ENCODE measurements around the gene KRTAP1-1. TPM values are rescaled to one million over a fixed set of nuclear protein-coding genes. Genes with fewer than 3 reads are reported as not detected.
"Not testable (repeated sequence)": the region's sequence is repeated elsewhere in the genome, so short reads cannot be mapped to it uniquely, and the experiment has no call there.

KRTAP1-1 gene, protein sequence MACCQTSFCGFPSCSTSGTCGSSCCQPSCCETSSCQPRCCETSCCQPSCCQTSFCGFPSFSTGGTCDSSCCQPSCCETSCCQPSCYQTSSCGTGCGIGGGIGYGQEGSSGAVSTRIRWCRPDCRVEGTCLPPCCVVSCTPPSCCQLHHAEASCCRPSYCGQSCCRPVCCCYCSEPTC
- total RNA-seq (ENCODE audit: unreplicated experiment): not detected
- long read RNA-seq: 0 reads

DNA sequence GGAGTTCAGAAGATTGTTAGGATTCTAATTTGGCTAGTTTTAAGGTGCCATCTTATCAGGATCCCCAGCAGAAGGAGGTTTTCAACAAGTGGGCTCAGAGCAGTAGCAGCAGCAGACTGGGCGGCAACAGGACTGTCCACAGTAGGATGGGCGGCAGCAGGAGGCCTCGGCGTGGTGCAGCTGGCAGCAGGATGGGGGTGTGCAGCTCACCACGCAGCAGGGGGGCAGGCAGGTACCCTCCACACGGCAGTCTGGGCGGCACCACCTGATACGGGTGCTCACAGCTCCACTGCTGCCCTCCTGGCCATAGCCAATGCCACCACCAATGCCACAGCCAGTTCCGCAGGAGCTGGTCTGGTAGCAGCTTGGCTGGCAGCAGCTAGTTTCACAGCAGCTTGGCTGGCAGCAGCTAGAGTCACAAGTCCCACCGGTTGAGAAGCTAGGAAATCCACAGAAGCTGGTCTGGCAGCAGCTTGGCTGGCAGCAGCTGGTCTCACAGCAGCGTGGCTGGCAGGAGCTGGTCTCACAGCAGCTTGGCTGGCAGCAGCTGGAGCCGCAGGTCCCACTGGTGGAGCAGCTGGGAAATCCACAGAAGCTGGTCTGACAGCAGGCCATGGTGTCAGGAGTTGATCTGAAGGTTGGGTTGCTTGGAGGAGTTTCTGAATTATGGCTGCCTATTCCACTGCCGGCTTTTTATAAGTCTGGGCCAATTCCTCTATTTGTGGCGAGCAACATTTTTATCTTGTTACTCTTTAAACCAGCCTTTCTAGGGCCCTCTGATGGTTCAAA, at the start of gene KRTAP1-1:
KRTAP1-1 (minus strand) TSS at position 668 of the 789 bp plus-strand sequence; CDS start at position 615, 53 bp downstream.
- H3K4me3 Mint-ChIP-seq (ENCODE audit: unreplicated experiment); H3K9me3 Mint-ChIP-seq (ENCODE audit: unreplicated experiment): not testable (repeated sequence)

DNA sequence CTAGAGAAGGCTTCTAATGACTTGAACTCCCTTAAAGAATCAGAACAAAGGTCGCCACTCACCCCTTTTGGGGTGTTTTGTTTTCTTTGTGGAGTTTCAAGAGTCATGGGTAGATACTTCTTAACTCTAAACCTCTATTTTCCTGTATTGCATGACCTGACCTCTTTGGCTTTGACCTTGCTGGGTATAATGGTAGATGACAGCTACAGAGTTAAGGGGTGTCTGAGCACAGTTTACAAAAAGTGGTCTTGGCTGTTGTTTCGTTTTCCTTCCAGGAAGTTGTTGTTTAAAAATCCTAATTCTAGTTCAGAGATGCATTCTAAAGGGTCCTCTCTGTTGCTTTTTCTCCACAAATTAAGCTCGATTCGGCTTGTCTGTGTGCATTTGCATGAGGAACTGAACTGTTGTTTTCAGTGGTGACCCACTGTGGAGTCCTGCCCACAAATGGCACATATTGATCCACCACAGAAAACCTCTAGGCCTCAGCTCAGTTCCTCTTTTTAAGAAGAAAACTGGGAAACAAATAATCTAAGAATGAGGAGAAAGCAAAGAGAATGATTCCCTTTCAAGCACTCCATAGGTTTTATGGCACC, 47.6 kb upstream of the KRTAP1-1 start:
- not testable (repeated sequence) for H3K4me1 Mint-ChIP-seq (ENCODE audit: low read depth, unreplicated experiment); H3K9me3 Mint-ChIP-seq (ENCODE audit: unreplicated experiment); DNase-seq; H3K4me3 Mint-ChIP-seq (ENCODE audit: unreplicated experiment); H3K27ac Mint-ChIP-seq (ENCODE audit: unreplicated experiment); H3K27me3 Mint-ChIP-seq (ENCODE audit: unreplicated experiment)
- H3K36me3 Mint-ChIP-seq (ENCODE audit: unreplicated experiment): peaks cover 11% of the 10 kb centered on the region

More for the DNA sequence above, at the start of gene KRTAP1-1:
- not testable (repeated sequence) for H3K27ac Mint-ChIP-seq (ENCODE audit: unreplicated experiment); H3K4me1 Mint-ChIP-seq (ENCODE audit: low read depth, unreplicated experiment); H3K27me3 Mint-ChIP-seq (ENCODE audit: unreplicated experiment); H3K36me3 Mint-ChIP-seq (ENCODE audit: unreplicated experiment)
- DNase-seq: peak; percentile 44

DNA sequence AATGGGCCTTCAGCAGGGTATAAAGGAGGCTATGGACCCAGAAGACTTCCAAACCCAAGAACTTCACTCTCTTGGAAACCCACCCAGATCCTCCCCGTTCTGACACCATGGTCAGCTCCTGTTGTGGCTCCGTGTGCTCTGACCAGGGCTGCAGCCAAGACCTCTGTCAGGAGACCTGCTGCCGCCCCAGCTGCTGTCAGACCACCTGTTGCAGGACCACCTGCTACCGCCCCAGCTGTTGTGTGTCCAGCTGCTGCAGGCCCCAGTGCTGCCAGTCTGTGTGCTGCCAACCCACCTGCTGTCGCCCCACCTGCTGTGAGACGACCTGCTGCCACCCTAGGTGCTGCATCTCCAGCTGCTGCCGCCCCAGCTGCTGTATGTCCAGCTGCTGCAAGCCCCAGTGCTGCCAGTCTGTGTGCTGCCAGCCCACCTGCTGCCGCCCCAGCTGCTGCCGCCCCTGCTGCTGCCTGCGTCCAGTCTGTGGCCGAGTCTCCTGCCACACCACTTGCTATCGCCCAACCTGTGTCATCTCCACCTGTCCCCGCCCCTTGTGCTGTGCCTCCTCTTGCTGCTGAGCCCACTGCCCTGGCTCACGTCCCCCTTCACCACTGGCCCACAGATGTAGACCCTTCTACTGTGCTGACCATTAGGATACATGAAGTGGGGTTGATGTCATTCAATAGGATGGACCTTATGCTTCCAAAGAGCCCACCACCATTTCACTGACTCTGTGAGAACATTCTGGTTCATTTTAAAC, 43.0 kb upstream of the KRTAP1-1 start, which contains the start of gene KRTAP4-7:
KRTAP4-7 (plus strand) TSS at position 51 of the 757 bp plus-strand sequence; CDS start at position 108, 57 bp downstream.
- not testable (repeated sequence) for H3K36me3 Mint-ChIP-seq (ENCODE audit: unreplicated experiment); H3K27me3 Mint-ChIP-seq (ENCODE audit: unreplicated experiment); DNase-seq; H3K4me3 Mint-ChIP-seq (ENCODE audit: unreplicated experiment); H3K9me3 Mint-ChIP-seq (ENCODE audit: unreplicated experiment); H3K27ac Mint-ChIP-seq (ENCODE audit: unreplicated experiment); H3K4me1 Mint-ChIP-seq (ENCODE audit: low read depth, unreplicated experiment)

DNA sequence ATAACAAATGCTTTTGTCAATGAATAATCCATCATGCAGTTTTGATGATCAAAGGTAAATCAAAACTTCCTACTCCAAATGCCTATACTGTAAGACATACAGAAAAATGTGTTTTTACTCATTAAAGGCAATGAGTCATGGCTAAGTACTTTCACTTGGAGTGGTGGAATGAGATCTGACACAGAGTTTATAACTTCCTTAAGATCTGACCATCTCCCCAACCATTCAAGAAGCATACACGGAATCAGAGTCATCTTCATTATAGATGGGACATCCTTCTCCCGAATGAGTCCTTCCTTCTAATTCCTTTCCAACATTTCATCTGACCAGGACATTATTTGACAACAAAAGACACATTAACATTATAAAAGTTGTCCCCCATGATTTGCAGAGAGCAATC, 42.2 kb upstream of the KRTAP1-1 start:
- H3K27ac Mint-ChIP-seq (ENCODE audit: unreplicated experiment); H3K9me3 Mint-ChIP-seq (ENCODE audit: unreplicated experiment); H3K4me3 Mint-ChIP-seq (ENCODE audit: unreplicated experiment); H3K4me1 Mint-ChIP-seq (ENCODE audit: low read depth, unreplicated experiment); DNase-seq; H3K27me3 Mint-ChIP-seq (ENCODE audit: unreplicated experiment); H3K36me3 Mint-ChIP-seq (ENCODE audit: unreplicated experiment): not testable (repeated sequence)

DNA sequence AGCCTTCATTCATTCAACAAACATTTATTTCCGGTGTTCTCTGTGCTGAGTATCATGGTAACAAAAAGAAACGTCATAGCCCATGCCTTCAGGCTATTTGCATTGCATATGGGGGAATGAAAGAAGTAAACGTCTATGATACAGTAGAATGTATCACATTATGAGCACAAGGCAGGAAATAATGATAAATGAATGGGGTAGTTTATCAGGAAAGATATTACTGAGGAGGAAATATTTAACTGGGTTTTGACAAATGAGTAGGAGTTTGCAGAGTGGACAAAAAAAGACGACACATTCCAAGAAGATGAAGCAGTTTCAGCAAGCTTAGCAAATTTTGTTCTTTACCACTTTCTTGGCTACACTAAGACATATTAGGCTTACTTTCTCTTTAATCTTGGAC, 41.4 kb upstream of the KRTAP1-1 start:
- TF ChIP-seq, protein P1, sequence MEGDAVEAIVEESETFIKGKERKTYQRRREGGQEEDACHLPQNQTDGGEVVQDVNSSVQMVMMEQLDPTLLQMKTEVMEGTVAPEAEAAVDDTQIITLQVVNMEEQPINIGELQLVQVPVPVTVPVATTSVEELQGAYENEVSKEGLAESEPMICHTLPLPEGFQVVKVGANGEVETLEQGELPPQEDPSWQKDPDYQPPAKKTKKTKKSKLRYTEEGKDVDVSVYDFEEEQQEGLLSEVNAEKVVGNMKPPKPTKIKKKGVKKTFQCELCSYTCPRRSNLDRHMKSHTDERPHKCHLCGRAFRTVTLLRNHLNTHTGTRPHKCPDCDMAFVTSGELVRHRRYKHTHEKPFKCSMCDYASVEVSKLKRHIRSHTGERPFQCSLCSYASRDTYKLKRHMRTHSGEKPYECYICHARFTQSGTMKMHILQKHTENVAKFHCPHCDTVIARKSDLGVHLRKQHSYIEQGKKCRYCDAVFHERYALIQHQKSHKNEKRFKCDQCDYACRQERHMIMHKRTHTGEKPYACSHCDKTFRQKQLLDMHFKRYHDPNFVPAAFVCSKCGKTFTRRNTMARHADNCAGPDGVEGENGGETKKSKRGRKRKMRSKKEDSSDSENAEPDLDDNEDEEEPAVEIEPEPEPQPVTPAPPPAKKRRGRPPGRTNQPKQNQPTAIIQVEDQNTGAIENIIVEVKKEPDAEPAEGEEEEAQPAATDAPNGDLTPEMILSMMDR (IDR thresholded peaks at IDR 0.05; ENCODE audit: partially characterized antibody, unreplicated experiment): no peak
- Mint-ChIP-seq H3K4me1 (ENCODE audit: low read depth, unreplicated experiment) (no peaks in the 10 kb centered on the region), H3K27ac (ENCODE audit: unreplicated experiment) (no peak overlapping the region), H3K27me3 (ENCODE audit: unreplicated experiment) (no peaks in the 10 kb centered on the region), H3K9me3 (ENCODE audit: unreplicated experiment) (peaks cover 7% of the 10 kb centered on the region), H3K36me3 (ENCODE audit: unreplicated experiment) (peaks cover 6% of the 10 kb centered on the region), H3K4me3 (ENCODE audit: unreplicated experiment) (no peak overlapping the region)
- no peak for DNase-seq

DNA sequence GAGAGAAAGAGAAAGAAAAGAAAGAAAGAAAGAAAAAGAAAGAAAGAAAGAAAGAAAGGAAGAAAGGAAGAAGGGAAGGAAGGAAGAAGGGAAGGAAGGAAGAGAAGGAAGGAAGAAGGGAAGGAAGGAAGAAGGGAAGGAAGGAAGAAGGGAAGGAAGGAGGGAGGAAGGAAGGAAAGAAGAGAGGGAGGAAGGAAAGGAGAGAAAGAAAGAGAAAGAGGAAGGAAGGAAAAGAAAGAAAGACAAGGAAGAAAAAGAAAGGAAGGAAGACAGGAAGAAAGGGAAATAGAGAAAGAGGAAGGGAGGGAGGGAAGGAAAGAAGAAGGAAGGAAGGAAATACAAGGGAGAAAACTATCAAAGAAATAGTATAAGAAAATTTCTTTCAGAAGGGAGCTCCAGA, 35.5 kb upstream of the KRTAP1-1 start:
- DNase-seq: no peak
- H3K36me3 Mint-ChIP-seq (ENCODE audit: unreplicated experiment): peaks cover 7% of the 10 kb centered on the region
- TF ChIP-seq, protein P1 (IDR thresholded peaks at IDR 0.05; ENCODE audit: partially characterized antibody, unreplicated experiment): no peak

More for the DNA sequence above, 35.5 kb upstream of the KRTAP1-1 start:
- Mint-ChIP-seq H3K9me3 (ENCODE audit: unreplicated experiment) (peaks cover 7% of the 10 kb centered on the region), H3K4me1 (ENCODE audit: low read depth, unreplicated experiment) (no peaks in the 10 kb centered on the region), H3K4me3 (ENCODE audit: unreplicated experiment) (no peak overlapping the region), H3K27me3 (ENCODE audit: unreplicated experiment) (peaks cover 6% of the 10 kb centered on the region), H3K27ac (ENCODE audit: unreplicated experiment) (no peak overlapping the region)
